GM19395 (cell line): Measurements from ENCODE around the gene MSI2.

Source experiments
- ATAC-seq: cut with Tn5 transposase; IDR thresholded peaks from one replicate; pipeline ENCODE4 v1.9.1; 2021; ENCODE audit warnings: mild to moderate bottlenecking, moderate library complexity; ENCODE audit not compliant: unreplicated experiment

The MSI2 gene

GRCh38 chr17:57447990-57448758 is 191.9 kb downstream of the MSI2 start:
- no peak for ATAC-seq

GRCh38 chr17:57448759-57449283 is 192.5 kb downstream of the MSI2 start:
- no peak for ATAC-seq

- no peak for ATAC-seq
These were observed 194.9 kb downstream of the MSI2 start for GRCh38 chr17:57451191-57451590.

GRCh38 chr17:57451643-57452042 is 195.3 kb downstream of the MSI2 start:
- ATAC-seq, result no peak

- no peak for ATAC-seq
These were observed 197.6 kb downstream of the MSI2 start for GRCh38 chr17:57453841-57454425.

- no peak for ATAC-seq
These were observed 198.4 kb downstream of the MSI2 start for GRCh38 chr17:57454729-57455062.

- peak; percentile 86 for ATAC-seq
These were observed 199.0 kb downstream of the MSI2 start for GRCh38 chr17:57455063-57455914.

GRCh38 chr17:57456622-57457021 is 200.3 kb downstream of the MSI2 start:
- ATAC-seq, result no peak

GRCh38 chr17:57457188-57457587 is 200.9 kb downstream of the MSI2 start:
- no peak for ATAC-seq

GRCh38 chr17:57458718-57459285 is 202.5 kb downstream of the MSI2 start:
- ATAC-seq, result no peak

GRCh38 chr17:57459286-57459915 is 203.1 kb downstream of the MSI2 start:
- ATAC-seq, result peak; percentile 24

GRCh38 chr17:57461082-57461481 is 204.8 kb downstream of the MSI2 start:
- ATAC-seq, result no peak

- ATAC-seq, result no peak
These were observed 205.8 kb downstream of the MSI2 start for GRCh38 chr17:57462007-57462579.

GRCh38 chr17:57463103-57463885 is 207.0 kb downstream of the MSI2 start:
- ATAC-seq, result peak; percentile 88

GRCh38 chr17:57464191-57464864 is 208.0 kb downstream of the MSI2 start:
- no peak for ATAC-seq

GRCh38 chr17:57465610-57466009 is 209.3 kb downstream of the MSI2 start:
- no peak for ATAC-seq

- no peak for ATAC-seq
These were observed 209.7 kb downstream of the MSI2 start for GRCh38 chr17:57466017-57466471.

GRCh38 chr17:57466521-57466920 is 210.2 kb downstream of the MSI2 start:
- ATAC-seq, result no peak

GRCh38 chr17:57467226-57467625 is 210.9 kb downstream of the MSI2 start:
- ATAC-seq, result no peak
